SK-N-SH treated with all-trans-retinoic acid at 6 μM for 48 hours (cell line): Measurements from ENCODE around the gene POC1A.

Experiments
- CSDC2 ChIP-seq: fragments of 250-450 bp; sonication (Bioruptor Pico); IDR thresholded peaks from 2 replicates; pipeline ENCODE4 v1.5.0; 2020; ENCODE audit warnings: mild to moderate bottlenecking, moderate library complexity
- CSRNP3 ChIP-seq: fragments of 250-450 bp; sonication (Bioruptor Pico); IDR thresholded peaks from 2 replicates; pipeline ENCODE4 v1.5.1; 2021; ENCODE audit warnings: mild to moderate bottlenecking, moderate library complexity
- ISL1 ChIP-seq: fragments of 250-450 bp; sonication (Bioruptor Pico); IDR thresholded peaks from 2 replicates; pipeline ENCODE4 v2.1.2; 2022; ENCODE audit warnings: mild to moderate bottlenecking, moderate library complexity
- OSR1 ChIP-seq: fragments of 250-450 bp; sonication (Bioruptor Pico); IDR thresholded peaks from 2 replicates; pipeline ENCODE4 v1.8.0; 2022; ENCODE audit warnings: moderate library complexity, mild to moderate bottlenecking, inconsistent platforms
- ZFP3 ChIP-seq: fragments of 250-450 bp; sonication (Bioruptor Pico); IDR thresholded peaks from 2 replicates; pipeline ENCODE4 v1.5.0; 2020; ENCODE audit warnings: mild to moderate bottlenecking, moderate library complexity

DNA sequence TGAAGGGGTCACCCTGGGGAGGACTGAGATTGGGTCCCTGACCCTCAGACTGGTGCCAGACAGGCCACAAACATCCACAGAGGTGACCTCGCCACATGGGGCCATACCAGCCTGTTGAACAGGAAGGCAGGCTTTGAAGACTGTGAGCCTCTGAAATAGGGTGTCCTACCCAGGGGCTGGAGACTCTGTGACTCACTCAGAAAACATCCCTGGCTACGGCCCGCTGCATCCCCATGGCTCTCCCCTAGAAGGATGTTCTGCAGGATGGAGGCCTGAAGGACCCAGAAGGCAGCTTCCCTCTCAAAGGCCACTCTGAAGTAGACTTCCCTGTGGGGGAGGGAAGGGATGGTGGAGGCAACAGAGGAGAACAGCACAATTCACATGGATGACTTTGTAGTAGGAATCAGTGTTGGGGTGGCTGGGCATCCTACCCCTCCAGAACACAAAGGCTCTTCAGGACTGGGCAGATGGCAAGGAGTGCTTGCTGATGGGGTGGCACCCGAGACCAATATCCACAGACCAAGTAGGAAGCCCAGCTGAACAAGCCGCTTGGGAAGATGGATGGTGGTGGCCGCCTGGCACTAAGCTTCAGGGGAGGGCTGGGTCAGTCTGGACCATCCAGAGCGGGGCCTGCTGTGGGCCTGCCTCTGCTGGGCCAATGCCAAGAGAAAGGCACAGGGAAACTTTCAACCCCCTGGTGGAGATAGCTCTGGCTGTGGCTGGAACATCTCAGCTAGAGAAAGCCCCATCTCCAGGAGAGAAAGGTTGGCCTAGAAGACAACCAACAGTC is 60.3 kb downstream of the POC1A start:
- TF ChIP-seq OSR1 (CRISPR knock-in tag) (no peak), ISL1 (CRISPR knock-in tag) (no peak), CSDC2 (no peak), CSRNP3 (CRISPR knock-in tag) (no peak), ZFP3 (CRISPR knock-in tag) (no peak)
